Chondrocyte (in vitro differentiated cells): ENCODE measurements around the gene POSTN. TPM values are rescaled to one million over a fixed set of nuclear protein-coding genes. Genes with fewer than 3 reads are reported as not detected.

Source experiments
- DNase-seq: peaks from one replicate; pipeline ENCODE4 v3.0.0; 2021; ENCODE audit warnings: mixed read lengths, low spot score
- H3K27ac Mint-ChIP-seq: one replicate; pipeline ENCODE4 v1.8.0; 2021; ENCODE audit warnings: mild to moderate bottlenecking, moderate library complexity, mixed read lengths; ENCODE audit not compliant: unreplicated experiment
- H3K27me3 Mint-ChIP-seq: 2 replicates; pipeline ENCODE4 v1.8.0; 2021; ENCODE audit warnings: low read depth, mixed read lengths
- H3K36me3 Mint-ChIP-seq: 2 replicates; pipeline ENCODE4 v1.8.0; 2021; ENCODE audit warnings: low read depth, mixed read lengths
- H3K4me1 Mint-ChIP-seq: 2 replicates; pipeline ENCODE4 v1.8.0; 2021; ENCODE audit warnings: low read depth, mild to moderate bottlenecking, mixed read lengths
- H3K4me3 Mint-ChIP-seq: one replicate; pipeline ENCODE4 v1.8.0; 2021; ENCODE audit warnings: mild to moderate bottlenecking, moderate library complexity, mixed read lengths; ENCODE audit not compliant: unreplicated experiment
- H3K9me3 Mint-ChIP-seq: 2 replicates; pipeline ENCODE4 v1.8.0; 2021; ENCODE audit warnings: low read depth, mixed read lengths
- total RNA-seq: library from RNA; stranded (reverse); gene quantifications from 3 replicates; pipeline ENCODE4 v1.2.1, GENCODE V29; 2021
- TF ChIP-seq, protein P1 (sequence below): fragments of 200-600 bp; sonication (generic); IDR thresholded peaks from 2 replicates; pipeline ENCODE4 v1.5.0; 2021; ENCODE audit warnings: antibody characterized with exemption, mild to moderate bottlenecking, moderate library complexity

The POSTN gene
- total RNA-seq, 1 donor from 2014 or later: 6,602 TPM

DNA sequence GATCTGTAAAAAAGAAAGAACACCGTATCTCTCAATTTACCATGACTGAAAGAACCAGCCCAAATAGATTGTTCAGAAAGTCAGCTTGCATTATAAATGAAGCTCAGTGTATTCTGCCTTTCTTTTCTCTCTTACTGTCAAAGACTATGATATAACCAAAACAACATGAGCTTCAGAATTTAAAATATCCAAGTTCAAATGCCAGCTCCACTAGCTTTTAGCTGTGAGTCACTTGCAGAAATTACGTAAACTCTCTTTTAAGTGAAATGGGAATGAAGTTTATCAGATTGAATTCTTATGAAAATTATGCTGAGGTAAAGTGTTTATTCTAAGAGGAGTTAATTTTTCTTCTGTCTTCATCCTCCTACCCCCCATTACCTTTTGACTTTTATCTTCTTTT is 20.0 kb upstream of the POSTN start:
- peak overlapping the region; percentile 64 for H3K27ac Mint-ChIP-seq

DNA sequence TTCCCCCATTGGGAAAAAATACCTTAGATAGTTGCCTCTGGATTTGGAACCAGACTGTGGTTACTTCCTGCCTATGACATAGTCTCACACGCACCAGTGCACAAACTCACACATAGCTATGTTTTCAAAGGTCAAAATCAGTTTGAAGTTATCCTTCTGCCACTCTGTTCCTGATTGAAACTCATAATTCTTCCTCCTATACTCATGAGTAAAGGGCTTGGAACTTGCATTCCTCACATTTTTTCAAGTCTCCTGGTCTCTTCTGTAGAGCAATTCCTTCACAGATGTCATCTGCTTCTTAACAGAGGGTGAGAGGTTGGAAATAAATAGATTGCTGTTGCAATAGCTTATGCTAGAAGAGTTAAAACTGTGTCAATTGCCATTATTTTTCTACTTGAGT is 18.6 kb upstream of the POSTN start:
- Mint-ChIP-seq H3K9me3 (no peaks in the 10 kb centered on the region), H3K4me3 (no peak overlapping the region), H3K4me1 (peaks cover 52% of the 10 kb centered on the region), H3K27me3 (no peaks in the 10 kb centered on the region), H3K36me3 (no peaks in the 10 kb centered on the region), H3K27ac (peak overlapping the region; percentile 82)
- no peak for DNase-seq
- TF ChIP-seq, protein P1, sequence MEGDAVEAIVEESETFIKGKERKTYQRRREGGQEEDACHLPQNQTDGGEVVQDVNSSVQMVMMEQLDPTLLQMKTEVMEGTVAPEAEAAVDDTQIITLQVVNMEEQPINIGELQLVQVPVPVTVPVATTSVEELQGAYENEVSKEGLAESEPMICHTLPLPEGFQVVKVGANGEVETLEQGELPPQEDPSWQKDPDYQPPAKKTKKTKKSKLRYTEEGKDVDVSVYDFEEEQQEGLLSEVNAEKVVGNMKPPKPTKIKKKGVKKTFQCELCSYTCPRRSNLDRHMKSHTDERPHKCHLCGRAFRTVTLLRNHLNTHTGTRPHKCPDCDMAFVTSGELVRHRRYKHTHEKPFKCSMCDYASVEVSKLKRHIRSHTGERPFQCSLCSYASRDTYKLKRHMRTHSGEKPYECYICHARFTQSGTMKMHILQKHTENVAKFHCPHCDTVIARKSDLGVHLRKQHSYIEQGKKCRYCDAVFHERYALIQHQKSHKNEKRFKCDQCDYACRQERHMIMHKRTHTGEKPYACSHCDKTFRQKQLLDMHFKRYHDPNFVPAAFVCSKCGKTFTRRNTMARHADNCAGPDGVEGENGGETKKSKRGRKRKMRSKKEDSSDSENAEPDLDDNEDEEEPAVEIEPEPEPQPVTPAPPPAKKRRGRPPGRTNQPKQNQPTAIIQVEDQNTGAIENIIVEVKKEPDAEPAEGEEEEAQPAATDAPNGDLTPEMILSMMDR: no peak

More for the DNA sequence above, 20.0 kb upstream of the POSTN start:
- Mint-ChIP-seq H3K4me1 (peaks cover 46% of the 10 kb centered on the region), H3K9me3 (no peaks in the 10 kb centered on the region), H3K27me3 (no peaks in the 10 kb centered on the region), H3K36me3 (no peaks in the 10 kb centered on the region), H3K4me3 (no peak overlapping the region)
- TF ChIP-seq, protein P1: no peak
- no peak for DNase-seq

DNA sequence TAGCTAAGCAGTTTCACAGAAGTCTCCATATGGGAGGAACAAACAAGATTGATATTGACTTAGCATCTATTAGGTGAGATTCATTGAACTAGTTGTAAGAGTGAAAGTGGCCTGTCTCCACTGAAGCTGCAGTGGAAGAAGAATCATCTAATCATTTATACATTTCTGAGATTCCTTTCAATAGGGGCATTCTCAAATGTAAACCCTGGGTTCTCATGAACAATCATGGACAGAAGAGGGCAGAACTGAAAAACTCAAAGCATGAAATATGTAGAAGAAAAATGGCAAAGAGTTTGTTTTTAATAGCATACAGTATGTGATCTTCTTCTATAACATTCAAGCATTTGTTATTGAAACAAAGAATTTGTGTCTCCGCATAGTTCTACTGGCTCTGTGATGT is 17.6 kb upstream of the POSTN start:
- H3K4me3 Mint-ChIP-seq: no peak overlapping the region
- no peaks in the 10 kb centered on the region for H3K9me3 Mint-ChIP-seq

DNA sequence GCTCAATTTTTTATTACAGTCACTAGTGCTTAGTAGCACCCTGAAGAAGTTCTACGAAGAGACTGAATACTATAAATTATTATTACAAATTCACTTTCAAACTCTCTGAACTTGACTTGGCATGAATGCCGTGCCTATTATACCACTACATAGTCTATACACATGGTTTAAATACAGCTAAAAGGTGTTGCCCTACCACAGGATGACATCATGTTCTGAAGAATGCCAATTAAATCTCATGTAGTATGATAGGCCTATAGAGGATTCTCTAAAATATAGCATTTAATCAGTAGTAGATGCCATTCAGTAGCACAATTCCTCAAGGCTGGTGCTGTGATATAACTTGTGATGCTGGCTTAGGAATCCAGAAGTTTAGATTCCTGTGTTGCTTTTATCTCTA is 16.7 kb upstream of the POSTN start:
- no peak overlapping the region for H3K27ac Mint-ChIP-seq
- TF ChIP-seq, protein P1: no peak
- H3K27me3 Mint-ChIP-seq: no peaks in the 10 kb centered on the region
- H3K9me3 Mint-ChIP-seq: no peaks in the 10 kb centered on the region
- no peak for DNase-seq
- H3K36me3 Mint-ChIP-seq: no peaks in the 10 kb centered on the region
- H3K4me1 Mint-ChIP-seq: peaks cover 48% of the 10 kb centered on the region
- no peak overlapping the region for H3K4me3 Mint-ChIP-seq

More for the DNA sequence above, 17.6 kb upstream of the POSTN start:
- TF ChIP-seq, protein P1: peak; percentile 64
- peaks cover 48% of the 10 kb centered on the region for H3K4me1 Mint-ChIP-seq
- H3K27ac Mint-ChIP-seq: peak overlapping the region; percentile 82
- no peaks in the 10 kb centered on the region for H3K27me3 Mint-ChIP-seq
- H3K36me3 Mint-ChIP-seq: no peaks in the 10 kb centered on the region
- DNase-seq: no peak

DNA sequence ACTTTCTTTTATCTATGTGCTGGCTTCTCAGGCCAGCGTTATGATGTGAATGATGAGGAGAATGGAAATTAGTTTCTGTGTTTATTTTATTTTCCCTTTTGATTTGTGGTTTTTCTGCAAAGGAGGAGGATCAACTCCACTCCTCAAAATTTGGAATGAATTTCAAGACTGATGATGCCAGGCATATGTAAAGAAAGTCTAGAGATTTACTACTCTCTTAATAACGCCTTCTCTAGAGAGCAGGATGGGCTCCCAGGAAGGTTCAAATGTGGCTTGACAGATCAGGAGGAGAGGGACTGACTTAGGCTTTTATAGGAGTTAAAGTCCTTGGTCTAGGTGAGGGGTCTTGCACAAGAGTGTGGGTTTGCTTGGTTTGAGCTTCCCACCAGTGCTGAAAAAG is 15.1 kb upstream of the POSTN start:
- Mint-ChIP-seq H3K4me3 (no peak overlapping the region), H3K27me3 (no peaks in the 10 kb centered on the region), H3K27ac (no peak overlapping the region), H3K4me1 (peaks cover 42% of the 10 kb centered on the region), H3K36me3 (no peaks in the 10 kb centered on the region), H3K9me3 (no peaks in the 10 kb centered on the region)
- no peak for DNase-seq
- TF ChIP-seq, protein P1: no peak
